HG02678 (cell line): ENCODE data around the gene TUBAL3.
"Not testable (repeated sequence)": the region's sequence is repeated elsewhere in the genome, so short reads cannot be mapped to it uniquely, and the experiment has no call there.

Experiments
- ATAC-seq: cut with Tn5 transposase; IDR thresholded peaks from one replicate; pipeline ENCODE4 v1.9.1; 2021; ENCODE audit warnings: mild to moderate bottlenecking, moderate library complexity; ENCODE audit not compliant: unreplicated experiment

Gene TUBAL3

DNA sequence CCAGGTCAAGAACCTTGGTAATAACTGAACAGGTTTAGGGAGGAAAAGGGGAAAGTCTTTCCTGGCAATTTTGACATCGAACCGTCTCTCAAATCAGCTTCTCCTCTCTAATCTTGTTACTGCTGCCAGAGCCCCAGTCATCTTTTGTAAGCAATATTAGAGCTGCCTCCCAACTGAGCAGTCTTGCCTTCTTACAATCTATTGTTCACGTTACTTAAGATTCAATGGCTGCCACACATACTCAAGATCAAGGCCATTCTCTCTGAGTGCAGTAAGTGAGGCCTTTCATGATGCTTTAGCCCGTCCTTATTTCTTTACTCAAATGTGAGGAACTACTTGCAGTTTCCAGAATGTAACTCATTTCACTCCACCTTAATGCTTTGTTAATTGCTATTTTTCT lies 20.1 kb upstream of the TUBAL3 start:
- ATAC-seq, result no peak

DNA sequence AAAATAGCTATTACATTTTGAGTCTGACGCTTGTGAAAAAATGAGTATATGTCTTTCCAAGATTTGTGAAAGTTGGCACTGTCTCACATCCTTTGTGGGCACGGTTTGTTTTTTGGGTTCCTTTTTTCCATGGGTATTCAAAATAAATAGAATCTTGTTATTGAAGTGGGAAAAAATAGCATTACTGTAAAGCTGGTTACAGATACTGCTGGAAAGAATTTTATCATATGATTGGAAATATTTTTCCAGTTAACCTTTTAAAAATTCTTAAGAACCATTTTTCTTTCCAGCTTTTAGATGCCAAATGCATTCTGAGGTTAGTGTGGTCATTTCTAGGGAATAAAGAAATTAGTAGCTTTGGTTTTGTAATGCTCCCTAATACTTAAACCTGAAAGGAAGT lies 19.1 kb upstream of the TUBAL3 start:
- ATAC-seq, result no peak

DNA sequence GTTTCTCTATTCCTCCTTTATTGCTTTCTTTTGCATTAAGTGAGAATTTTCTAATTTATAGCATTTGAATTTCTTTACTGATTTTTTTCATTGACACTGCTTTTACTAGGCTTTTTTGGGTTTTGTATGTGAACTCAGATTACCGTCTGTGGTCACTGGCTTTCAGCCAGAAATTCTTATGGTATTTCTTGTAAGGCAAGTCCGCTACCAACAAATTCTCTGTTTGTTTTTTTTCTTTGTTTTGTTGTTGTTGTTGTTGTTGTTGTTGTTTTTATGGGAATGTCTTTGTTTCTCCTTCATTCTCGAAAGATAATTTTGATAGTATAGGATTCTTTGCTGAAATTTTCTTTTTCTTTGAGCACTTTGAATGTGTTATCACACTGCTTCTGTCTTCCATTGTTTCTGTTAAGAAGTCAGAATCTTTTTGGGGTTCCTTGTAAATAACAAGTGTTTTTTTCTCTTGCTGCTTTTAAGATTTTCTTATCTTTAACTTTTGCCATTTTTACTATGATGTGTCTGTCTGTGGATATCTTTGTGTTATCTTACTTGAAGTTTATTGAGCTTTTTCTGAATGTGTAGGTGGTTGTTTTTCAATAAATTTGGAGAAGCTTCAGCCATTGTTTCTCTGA lies 15.0 kb upstream of the TUBAL3 start:
- no peak for ATAC-seq

DNA sequence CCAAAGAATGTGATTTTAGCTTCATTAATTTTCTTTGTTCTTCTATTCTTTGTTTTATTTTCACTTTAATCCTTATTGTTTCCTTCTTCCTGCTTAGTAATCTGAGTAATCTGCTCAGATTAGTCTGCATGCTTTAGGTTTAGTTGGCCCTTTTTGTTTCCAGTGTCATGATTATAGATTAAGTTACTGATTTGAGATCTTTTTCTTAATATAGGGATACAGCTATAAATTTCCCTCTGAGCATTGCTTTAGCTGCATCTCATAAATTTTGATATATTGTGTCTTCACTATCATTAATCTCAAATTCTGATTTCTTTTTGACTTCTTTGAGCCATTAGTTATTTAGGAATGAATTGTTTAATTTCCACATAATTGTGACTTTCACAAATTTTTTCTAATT lies 14.0 kb upstream of the TUBAL3 start:
- no peak for ATAC-seq

DNA sequence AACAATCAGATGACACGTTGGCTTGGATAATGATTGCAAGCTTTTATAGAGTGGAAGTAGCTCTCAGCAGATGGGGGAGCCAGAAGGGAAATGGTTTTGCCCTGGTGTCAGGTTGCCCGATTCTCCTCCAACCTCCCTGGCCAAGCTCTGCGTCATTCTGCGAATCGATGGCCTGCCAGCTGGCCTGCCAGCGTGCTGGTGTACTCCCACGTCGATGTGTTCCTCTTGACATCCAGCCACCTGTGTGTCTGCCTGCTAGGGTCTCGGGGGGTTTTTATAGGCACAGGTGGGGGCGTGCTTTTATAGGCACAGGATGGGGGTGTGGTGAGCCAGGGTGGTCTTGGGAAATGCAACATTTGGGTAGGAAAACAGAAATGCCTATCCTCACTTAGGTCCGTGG lies 12.4 kb upstream of the TUBAL3 start:
- ATAC-seq, result no peak

DNA sequence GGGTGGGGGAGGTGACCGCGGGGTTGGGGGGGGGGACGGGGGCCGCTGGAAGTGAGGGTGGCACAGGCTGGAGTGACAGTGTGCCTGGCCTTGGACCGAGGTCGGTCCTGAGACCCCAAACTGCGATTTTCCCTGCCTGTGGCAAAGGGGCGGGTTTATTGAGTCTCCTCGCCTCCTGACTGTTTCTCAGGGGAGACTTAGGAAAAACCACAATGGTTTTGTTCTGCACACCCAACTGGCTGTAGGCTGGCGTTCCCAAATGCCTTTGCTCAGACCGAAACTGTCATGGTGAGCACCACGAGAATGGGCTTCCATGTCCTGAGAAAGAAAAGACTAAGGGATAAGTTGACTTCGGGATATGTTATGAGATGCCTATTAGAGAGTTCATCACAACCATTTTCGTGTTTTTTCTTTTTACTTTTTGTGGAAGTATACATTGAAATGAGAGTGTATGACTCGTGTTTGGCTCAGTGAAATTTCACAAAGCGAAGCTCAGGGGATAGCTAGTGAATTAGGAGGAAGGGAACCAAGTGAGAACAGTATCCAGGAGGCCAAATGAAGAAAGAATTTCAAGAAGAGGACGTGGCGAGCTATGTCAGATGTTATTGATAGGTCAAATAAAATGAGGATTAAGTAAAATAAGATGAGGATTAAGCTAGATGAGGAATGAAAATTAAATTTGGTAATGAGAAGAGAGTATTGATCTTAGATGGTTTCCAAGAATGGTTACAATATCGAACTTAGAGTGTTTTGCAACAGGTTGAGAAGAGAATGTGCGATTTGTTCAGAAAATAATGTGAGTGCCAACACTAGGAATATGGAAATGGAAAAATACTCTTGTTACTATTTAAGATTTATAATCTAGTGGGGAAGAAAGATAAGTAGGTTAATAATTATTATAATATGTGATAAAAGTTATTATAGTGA lies 8.6 kb upstream of the TUBAL3 start:
- ATAC-seq, result no peak

DNA sequence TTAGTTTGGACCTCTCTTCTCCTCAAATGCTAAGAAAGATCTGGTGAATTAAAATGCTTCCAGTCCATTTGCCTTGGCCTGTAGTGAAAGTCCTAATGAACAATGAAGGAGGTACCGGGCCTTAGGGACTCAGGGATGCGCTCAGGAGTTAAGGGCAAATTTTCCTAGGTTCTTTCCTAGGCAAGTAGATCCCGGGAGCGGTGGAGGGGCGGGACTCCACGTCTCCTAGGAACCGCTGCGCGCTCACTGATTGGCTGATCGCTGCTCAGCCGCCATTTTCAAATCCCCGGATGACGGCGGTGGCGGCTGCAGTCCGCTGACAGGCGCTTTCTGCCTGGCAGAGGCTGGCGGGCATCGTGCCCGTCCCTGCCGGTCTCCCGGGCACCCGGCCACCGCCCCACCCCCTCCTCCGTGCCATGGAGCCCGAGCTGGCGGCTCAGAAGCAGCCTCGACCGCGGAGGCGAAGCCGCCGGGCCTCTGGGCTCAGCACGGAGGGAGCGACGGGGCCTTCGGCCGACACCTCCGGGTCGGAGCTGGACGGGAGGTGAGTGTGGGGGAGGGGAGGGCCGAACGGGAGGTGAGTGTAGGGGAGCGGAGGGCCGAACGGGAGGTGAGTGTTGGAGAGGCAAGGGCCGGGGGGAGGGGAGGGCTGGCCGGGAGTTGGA lies 7.8 kb upstream of the TUBAL3 start, which contains the start of gene NET1:
TSS of gene NET1 (plus strand) at position 281 of the 665 bp plus-strand sequence. CDS start at position 417, 136 bp downstream.
- ATAC-seq, result peak; percentile 96

DNA sequence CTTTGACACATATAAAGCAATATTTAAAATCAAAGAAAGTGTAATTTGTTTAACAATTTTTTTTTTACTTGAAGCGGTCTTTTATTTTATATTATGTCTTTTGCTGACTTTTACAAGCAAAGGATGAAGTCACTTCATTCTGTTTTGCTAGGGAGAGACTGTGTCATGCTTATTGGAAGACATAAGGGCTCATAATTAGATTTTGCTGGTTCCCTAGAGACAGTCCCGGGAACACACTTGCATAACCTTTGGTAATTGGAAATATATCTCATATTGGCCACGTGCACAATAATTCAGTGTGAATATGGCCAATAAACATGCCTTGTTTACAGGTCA lies 7.3 kb upstream of the TUBAL3 start:
- ATAC-seq, result no peak

DNA sequence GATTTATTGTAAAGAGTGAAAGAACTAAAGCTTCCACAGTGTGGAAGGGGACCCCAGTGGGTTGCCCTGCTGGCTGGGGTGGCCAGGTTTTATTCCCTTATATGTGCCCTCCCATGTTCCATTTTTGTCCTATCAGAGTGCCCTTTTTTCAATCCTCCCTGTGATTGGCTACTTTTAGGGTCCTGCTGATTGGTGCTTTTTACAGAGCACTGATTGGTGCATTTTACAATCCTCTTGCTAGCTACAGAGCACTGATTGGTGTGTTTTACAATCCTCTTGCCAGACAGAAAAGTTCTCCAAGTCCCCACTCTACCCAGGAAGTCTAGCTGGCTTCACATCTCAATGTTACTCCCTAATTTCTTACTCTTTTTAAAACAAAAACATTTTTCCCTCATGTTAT lies 6.2 kb upstream of the TUBAL3 start:
- ATAC-seq, result not testable (repeated sequence)

DNA sequence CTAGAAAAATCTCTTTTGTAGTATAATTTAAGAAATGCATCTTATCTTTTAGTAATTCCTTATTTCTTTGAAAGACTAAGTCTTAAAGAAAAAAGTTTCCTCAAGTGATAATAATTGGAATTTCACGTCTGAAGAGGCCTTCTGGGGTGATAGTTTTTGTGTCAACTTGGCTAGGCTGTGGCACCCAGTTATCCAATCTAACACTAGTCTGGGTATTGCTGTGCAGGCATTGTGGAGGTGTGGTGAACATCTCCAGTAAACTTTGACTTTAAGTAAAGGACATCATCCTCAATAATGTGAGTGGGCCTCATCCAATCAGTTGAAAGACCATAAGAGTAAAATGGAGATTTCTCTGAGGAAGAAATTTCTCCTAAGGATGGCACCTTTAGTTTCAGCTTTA lies 2.3 kb upstream of the TUBAL3 start:
- ATAC-seq, result no peak

DNA sequence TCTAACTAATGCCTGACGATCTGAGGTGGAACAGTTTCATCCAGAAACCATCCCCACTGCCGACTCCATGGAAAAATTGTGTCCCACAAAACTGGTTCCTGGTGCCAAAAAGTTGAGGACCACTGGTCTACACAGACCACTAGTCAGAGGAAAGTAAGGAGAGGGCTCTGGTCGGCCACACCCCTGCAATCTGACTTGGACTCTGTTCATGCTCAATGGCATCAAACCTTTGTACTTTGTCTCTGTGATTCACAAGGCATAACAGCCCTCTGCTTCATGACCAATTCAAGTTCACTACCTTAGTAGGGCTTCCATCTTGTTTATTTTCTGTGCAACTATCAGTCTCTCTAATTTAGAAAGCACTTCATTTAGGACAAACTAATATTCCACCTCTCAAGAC lies 1.8 kb downstream of the TUBAL3 start:
- ATAC-seq, result no peak

DNA sequence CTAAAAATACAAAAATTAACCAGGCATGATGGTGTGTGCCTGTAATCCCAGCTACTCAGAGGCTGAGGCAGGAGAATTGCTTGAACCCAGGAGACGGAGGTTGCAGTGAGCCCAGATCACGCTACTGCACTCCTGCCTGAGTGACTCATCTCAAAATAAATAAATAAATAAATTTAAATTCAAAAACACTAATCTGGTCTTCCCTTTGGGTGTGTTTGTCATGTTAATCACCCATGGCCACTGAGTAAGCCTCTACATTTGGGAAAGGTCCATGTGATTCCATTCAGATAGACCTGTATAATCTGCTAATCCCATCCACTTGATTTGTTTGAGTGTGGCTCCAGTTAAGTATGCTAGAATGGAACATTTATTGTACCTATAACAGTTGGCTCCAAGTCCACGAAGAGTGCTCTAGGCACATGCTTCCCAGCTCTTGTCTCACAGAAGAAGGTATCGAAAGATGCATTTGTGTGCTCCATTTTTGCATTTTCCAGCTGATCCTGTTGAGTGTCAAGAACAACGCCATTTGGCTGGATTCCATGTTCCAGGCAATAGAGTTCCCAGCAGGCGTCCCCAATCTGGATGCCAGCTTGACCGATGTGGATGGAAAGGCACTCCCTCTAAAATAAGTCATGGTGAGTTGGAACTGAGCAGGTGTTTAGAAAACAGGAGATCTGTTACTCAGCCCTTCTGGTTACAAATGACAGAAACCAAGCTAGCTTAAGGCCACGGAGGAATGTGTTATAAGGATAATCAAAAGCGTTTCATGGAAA lies 4.0 kb downstream of the TUBAL3 start:
- no peak for ATAC-seq

DNA sequence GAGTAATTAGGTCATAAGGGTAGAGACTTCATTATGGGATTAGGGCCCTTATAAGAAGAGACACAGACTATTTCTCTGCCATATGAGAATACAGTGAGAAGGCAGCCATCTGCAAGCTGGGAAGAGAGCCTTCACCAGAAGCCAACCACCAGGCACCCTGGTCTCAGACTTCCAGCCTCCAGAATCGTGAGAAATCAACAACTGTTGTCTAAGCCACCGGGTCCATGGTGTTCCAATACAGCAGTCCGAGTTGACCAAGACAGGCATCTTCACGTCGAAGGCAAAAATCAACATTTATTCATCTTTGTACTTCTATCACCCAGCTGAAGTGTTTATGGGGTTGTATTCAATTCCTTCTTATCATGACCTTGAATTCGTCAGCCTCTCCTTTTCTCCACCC lies 5.3 kb downstream of the TUBAL3 start:
- ATAC-seq, result no peak

DNA sequence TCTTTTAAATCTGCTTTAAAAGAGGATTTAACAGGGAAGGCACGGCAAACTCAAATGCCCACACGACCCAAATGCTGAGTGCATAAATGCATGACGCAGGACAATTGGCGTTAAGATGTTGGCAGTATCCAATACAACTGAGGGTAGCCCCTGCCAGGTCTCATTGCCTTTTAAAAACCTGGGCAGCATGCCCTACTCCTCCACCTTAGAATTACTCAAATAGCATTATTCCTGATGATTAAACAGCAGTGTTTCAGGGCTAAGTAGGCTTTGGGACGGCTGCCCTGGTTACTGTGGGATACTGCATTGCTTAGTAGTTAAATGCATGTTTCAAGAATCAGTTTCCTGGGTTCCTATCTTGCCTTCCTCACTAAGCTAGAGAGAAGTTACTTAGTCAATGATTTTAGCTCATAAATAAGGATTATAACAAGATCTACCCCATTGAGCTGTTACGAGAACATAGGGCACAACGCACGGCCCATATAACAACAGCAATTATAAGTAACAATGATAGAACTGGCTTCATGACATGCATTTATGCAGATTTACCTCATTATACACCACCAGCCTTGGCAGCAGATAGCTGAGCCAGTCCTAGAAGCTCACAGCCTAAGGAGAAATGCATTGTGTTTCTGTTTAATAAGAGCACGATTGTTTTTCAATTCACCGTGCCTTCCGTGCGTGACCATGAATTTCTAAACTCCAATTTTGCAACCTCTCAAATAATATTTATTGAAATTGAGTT lies 7.9 kb downstream of the TUBAL3 start:
- no peak for ATAC-seq

DNA sequence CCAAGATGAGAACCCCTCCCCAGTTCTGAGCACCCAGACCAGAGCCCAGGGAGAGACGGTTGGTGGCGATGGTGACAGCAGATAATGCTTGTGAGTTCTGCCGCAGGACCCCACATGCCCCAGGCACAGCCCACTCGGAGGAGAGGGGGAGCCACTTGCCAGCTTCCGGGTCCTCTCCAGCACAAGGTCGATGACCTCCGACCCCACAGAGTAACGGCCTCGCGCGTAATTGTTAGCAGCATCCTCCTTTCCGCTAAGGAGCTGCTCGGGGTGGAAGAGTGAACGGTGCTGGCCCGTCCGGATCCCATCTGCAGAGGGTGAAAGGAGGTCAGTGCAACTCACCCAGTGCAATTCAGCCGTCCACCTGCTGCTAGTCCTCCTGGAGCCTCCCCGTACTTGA lies 9.5 kb downstream of the TUBAL3 start:
- ATAC-seq, result no peak

DNA sequence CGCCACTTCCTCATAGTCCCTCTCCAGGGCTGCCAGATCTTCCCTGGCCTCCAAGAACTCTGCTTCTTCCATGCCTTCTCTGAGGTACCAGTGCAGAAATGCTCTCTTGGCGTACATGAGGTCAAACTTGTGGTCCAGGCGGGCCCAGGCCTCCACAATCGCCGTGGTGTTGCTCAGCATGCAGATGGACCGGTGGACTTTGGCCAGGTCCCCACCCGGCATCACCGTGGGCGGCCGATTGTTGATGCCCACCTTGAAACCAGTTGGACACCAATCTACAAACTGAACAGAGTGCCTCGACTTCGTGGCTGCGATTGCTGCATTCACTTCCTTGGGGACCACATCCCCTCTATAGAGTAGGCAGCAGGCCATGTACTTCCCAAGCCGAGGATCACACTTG lies 11.1 kb downstream of the TUBAL3 start:
- no peak for ATAC-seq

DNA sequence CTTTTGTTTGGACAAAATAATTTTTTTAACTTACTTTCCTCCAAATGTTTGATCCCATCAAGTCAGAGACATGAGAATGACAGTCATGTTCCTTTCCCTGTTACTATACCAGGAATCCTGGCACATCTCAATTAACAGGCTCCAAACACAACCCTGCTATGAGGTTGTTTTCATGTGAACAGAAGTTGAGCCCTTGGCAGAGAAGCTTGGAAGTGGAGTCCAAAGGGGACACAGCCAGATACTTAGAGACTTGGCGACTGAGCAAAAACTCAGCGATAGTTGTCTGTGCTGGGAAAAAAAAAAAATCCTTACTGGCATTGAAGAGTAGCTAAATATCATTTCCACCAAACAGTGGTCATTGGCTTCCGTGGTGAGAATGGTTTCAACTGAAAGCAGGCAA lies 12.8 kb downstream of the TUBAL3 start:
- no peak for ATAC-seq

DNA sequence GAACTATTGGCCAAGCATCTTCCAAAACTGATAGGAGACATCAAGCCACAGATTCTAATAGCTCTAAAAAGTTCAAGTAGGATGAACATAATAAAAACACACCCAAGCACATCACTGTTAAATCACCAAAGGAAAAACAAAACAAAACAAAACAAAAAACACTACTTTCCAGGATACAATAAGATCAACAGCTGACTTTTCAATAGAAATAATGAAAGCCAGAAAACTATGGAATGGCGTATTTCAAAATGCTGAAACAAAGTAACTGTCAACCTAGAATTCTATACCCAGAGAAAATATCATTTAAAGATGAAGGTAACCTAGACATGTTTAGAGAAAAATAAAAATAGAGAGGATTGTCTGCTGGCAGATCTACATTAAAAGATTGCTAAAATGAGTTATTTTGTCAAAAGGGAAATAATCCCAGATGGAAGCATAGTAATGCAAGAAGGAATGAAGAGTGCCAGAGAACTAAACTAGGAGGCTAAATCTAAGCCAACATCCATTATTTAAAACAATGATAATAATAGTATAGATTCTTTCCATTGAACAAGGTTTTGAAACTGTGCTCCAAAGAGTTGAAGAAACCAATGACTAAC lies 13.9 kb downstream of the TUBAL3 start:
- ATAC-seq, result no peak

DNA sequence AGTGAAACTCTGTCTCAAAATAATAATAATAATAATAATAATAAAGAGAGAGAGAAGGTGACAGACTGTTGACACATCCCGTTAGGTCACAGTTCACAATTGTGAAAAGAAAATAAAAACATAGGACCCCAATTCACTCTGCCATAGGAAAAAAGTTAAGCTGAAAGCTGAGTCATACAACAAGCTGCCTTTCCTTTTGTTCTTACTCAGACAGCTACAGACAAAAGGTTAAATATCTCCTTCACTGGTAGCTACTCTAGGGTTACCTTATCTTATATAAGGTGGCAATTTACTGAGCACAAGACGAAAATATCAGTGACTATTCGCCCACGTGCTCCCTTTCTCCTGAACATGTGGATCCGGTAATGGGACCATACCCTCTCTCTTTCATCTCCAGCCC lies 17.5 kb downstream of the TUBAL3 start:
- ATAC-seq, result no peak

DNA sequence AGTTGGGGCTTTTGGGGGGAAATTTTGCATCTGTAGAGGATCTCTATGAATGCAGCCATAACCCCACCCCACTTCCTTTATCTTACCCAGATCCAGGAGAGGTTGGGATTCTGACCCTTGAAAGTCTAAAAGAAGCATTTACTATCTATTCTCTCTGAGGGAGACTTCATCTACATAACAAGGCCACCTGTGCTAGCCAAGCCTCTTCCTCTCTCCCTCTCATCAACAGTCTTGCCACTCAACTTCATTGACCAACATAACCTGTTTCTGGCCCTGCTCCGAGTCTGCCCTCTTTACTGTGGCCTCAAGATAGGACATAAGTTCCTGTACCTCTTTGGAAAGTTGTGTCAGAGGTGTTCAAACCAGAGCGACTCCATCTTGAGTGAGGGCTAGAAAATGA lies 19.4 kb downstream of the TUBAL3 start:
- no peak for ATAC-seq
